GM12891 (cell line): ENCODE measurements around the gene RNF213.

Experiments
- POLR2A ChIP-seq: IDR thresholded peaks from 2 replicates; pipeline ENCODE4 v1.6.1; 2011; ENCODE audit warnings: low read depth, low read length, control low read depth
- POLR2AphosphoS5 ChIP-seq: IDR thresholded peaks from 2 replicates; pipeline ENCODE4 v1.6.1; 2011; ENCODE audit warnings: low read depth, low read length, control low read depth
- TAF1 ChIP-seq: IDR thresholded peaks from 2 replicates; pipeline ENCODE4 v1.6.1; 2011; ENCODE audit warnings: low read depth, low read length, control low read depth

- TF ChIP-seq POLR2A: peak; percentile 80
- TF ChIP-seq TAF1: peak; percentile 60; the same call in 1 of the 2 replicates
- peak; percentile 76 for TF ChIP-seq POLR2AphosphoS5
Measured at GRCh38 chr17:80414803-80415625, 154.4 kb downstream of the RNF213 start, which contains the start of gene ENDOV.
